ENCODE data around the gene SCO2. TPM values are rescaled to one million over a fixed set of nuclear protein-coding genes. Genes with fewer than 3 reads are reported as not detected.
A peak's percentile ranks its signal among the peaks of the same experiment; 100 is the strongest.

The SCO2 gene
- total RNA-seq, 2 experiments from 2014 or later: 4.1 to 4.9 TPM

DNA sequence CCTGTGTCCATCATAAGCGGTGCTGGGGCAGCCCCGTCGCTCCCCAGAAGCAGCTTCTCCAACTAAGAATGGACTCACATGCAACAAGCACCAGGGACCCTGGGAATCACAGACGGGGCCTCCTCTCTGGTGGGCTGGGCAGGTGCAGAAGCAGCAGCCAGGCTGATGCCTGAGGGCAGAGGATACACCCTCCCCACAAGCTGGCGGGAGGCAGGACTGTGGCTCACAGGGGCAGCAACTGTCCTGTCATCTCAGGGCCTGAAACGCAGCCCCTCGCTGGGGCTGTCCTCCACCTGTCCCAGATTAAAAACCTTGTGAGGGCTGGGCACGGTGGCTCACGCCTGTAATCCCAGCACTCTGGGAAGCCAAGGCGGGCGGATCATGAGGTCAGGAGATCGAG is 47.5 kb downstream of the SCO2 start:
- no peak for DNase-seq (ENCODE audit: low spot score)
- no peaks in the 10 kb centered on the region for H3K9me2 ChIP-seq (ENCODE audit: insufficient read depth, low read length)
- H3K79me2 ChIP-seq (ENCODE audit: insufficient read depth, low read depth, low read length): peaks cover 17% of the 10 kb centered on the region
- ChIA-PET POLR2A (no interaction called here), CTCF (ENCODE audit: unreplicated experiment) (no interaction called here)
- intact Hi-C loops (cut with micrococcal nuclease; ENCODE audit: unreplicated experiment): loop anchor here (10.0 kb wide), 1 partner anchor 233 kb away; the partner anchor contains the start of gene TUBGCP6
- H3K4me3 ChIP-seq (ENCODE audit: low read depth, low read length, poor library complexity, severe bottlenecking): no peak overlapping the region
- H2AFZ ChIP-seq (ENCODE audit: low read length): no peak overlapping the region
- no peak overlapping the region for H3K4me2 ChIP-seq (ENCODE audit: low read length)
- peaks cover 16% of the 10 kb centered on the region for H3K4me1 ChIP-seq (ENCODE audit: insufficient read depth, low read length, poor library complexity, severe bottlenecking)
- H4K20me1 ChIP-seq (ENCODE audit: insufficient read depth, low read length): peaks cover 6% of the 10 kb centered on the region; the same call in 1 of the 2 replicates
- BruUV-seq (replicated peaks): no TSS peak
- TF ChIP-seq, protein P1, sequence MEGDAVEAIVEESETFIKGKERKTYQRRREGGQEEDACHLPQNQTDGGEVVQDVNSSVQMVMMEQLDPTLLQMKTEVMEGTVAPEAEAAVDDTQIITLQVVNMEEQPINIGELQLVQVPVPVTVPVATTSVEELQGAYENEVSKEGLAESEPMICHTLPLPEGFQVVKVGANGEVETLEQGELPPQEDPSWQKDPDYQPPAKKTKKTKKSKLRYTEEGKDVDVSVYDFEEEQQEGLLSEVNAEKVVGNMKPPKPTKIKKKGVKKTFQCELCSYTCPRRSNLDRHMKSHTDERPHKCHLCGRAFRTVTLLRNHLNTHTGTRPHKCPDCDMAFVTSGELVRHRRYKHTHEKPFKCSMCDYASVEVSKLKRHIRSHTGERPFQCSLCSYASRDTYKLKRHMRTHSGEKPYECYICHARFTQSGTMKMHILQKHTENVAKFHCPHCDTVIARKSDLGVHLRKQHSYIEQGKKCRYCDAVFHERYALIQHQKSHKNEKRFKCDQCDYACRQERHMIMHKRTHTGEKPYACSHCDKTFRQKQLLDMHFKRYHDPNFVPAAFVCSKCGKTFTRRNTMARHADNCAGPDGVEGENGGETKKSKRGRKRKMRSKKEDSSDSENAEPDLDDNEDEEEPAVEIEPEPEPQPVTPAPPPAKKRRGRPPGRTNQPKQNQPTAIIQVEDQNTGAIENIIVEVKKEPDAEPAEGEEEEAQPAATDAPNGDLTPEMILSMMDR (conservative IDR thresholded peaks at IDR 0.05; ENCODE audit: low read length): no peak
- TF ChIP-seq EZH2phosphoT487 (IDR thresholded peaks at IDR 0.05; ENCODE audit: borderline replicate concordance, low read depth, low read length): no peak
- H3K36me3 ChIP-seq (ENCODE audit: insufficient read depth, low read length): peaks cover under 1% of the 10 kb centered on the region; the same call in 1 of the 2 replicates
- no peak overlapping the region for H3K27ac ChIP-seq (ENCODE audit: low read depth, low read length, poor library complexity, severe bottlenecking)
- no peaks in the 10 kb centered on the region for H3K9me3 ChIP-seq (ENCODE audit: low read length)

DNA sequence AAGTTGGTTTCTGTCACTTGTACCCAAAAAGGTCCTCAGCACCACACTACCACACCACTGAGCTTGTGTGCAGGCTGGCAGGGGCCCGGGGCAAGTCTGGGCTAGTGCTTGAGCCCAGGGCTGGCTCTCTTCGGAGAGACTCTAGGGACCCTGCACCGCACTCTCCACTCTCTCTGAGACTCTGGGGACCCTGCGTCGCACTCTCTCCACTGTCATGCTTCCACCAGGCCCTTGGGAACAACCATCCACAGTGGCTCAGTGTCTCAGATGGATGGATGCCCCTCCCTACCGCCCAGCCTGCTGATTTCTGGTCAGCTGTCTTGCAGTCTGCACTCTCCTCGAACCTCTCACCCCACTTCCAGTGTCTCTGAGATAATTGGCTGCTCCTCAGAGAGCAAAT is 48.5 kb downstream of the SCO2 start:
- no peak for DNase-seq (ENCODE audit: low spot score)
- intact Hi-C loops (cut with micrococcal nuclease; ENCODE audit: unreplicated experiment): loop anchor here (10.0 kb wide), 1 partner anchor 232 kb away; the partner anchor contains the start of gene TUBGCP6
- H3K9me3 ChIP-seq (ENCODE audit: low read length): no peaks in the 10 kb centered on the region
- ChIA-PET CTCF (ENCODE audit: unreplicated experiment) (no interaction called here), POLR2A (no interaction called here)
- TF ChIP-seq, protein P1 (conservative IDR thresholded peaks at IDR 0.05; ENCODE audit: low read length): no peak
- TF ChIP-seq EZH2phosphoT487 (IDR thresholded peaks at IDR 0.05; ENCODE audit: borderline replicate concordance, low read depth, low read length): no peak
- peaks cover 28% of the 10 kb centered on the region for H3K79me2 ChIP-seq (ENCODE audit: insufficient read depth, low read depth, low read length)
- no peak overlapping the region for H3K4me2 ChIP-seq (ENCODE audit: low read length)
- BruUV-seq (replicated peaks): no TSS peak
- peaks cover 6% of the 10 kb centered on the region; the same call in 1 of the 2 replicates for H4K20me1 ChIP-seq (ENCODE audit: insufficient read depth, low read length)
- peaks cover 11% of the 10 kb centered on the region; the same call in 1 of the 2 replicates for H3K36me3 ChIP-seq (ENCODE audit: insufficient read depth, low read length)
- H2AFZ ChIP-seq (ENCODE audit: low read length): no peak overlapping the region
- peaks cover 27% of the 10 kb centered on the region for H3K4me1 ChIP-seq (ENCODE audit: insufficient read depth, low read length, poor library complexity, severe bottlenecking)
- H3K9me2 ChIP-seq (ENCODE audit: insufficient read depth, low read length): no peaks in the 10 kb centered on the region
- no peak overlapping the region for H3K4me3 ChIP-seq (ENCODE audit: low read depth, low read length, poor library complexity, severe bottlenecking)
- no peak overlapping the region for H3K27ac ChIP-seq (ENCODE audit: low read depth, low read length, poor library complexity, severe bottlenecking)

DNA sequence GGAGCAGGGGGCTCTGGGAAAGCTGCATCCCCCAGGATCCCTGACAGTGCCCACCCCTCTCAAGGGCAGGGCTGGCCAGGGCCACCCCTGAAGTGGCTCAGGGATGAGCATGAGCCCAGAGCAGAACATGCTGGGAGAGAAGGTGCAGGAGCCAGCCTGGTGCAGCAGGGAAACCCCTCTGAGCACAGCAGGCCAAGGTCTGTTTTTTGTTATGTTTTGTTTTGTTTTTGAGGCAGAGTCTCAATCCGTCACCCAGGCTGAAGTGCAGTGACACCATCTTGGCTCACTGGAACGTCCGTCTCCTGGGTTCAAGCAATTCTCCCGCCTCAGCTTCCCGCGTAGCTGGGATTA is 49.8 kb downstream of the SCO2 start:
- CTCF ChIA-PET (ENCODE audit: unreplicated experiment): no interaction called here
- no peaks in the 10 kb centered on the region for H3K9me2 ChIP-seq (ENCODE audit: insufficient read depth, low read length)
- peak overlapping the region; percentile 83 for H3K4me2 ChIP-seq (ENCODE audit: low read length)
- DNase-seq (ENCODE audit: low spot score): no peak
- peaks cover 6% of the 10 kb centered on the region; the same call in 1 of the 2 replicates for H4K20me1 ChIP-seq (ENCODE audit: insufficient read depth, low read length)
- TF ChIP-seq, protein P1 (conservative IDR thresholded peaks at IDR 0.05; ENCODE audit: low read length): no peak
- no peak for TF ChIP-seq EZH2phosphoT487 (IDR thresholded peaks at IDR 0.05; ENCODE audit: borderline replicate concordance, low read depth, low read length)
- H3K9me3 ChIP-seq (ENCODE audit: low read length): no peaks in the 10 kb centered on the region
- intact Hi-C loops (cut with micrococcal nuclease; ENCODE audit: unreplicated experiment): loop anchor here (2.0 to 10.0 kb wide), 2 partner anchors 31 to 231 kb away; partner anchors contain the start of genes LMF2 and TUBGCP6
- H2AFZ ChIP-seq (ENCODE audit: low read length): peak overlapping the region; percentile 59; the same call in 1 of the 2 replicates
- H3K4me3 ChIP-seq (ENCODE audit: low read depth, low read length, poor library complexity, severe bottlenecking): peak overlapping the region; percentile 96
- H3K4me1 ChIP-seq (ENCODE audit: insufficient read depth, low read length, poor library complexity, severe bottlenecking): peaks cover 39% of the 10 kb centered on the region
- POLR2A ChIA-PET: no interaction called here
- H3K79me2 ChIP-seq (ENCODE audit: insufficient read depth, low read depth, low read length): peaks cover 36% of the 10 kb centered on the region
- H3K36me3 ChIP-seq (ENCODE audit: insufficient read depth, low read length): peaks cover 16% of the 10 kb centered on the region; the same call in 1 of the 2 replicates
- no peak overlapping the region for H3K27ac ChIP-seq (ENCODE audit: low read depth, low read length, poor library complexity, severe bottlenecking)
- no TSS peak for BruUV-seq (replicated peaks)

Data from OCI-LY7 (cell line).